Astrocyte (in vitro differentiated cells and primary cell): ENCODE data around the gene ULK2.

Experiments used
- CTCF ChIP-seq: IDR thresholded peaks from 2 replicates; pipeline ENCODE4 v1.5.1; 2011; ENCODE audit warnings: low read depth, mild to moderate bottlenecking, inconsistent platforms, low read length, moderate library complexity; ENCODE audit not compliant: insufficient read depth
- EZH2 ChIP-seq: IDR thresholded peaks from 2 replicates; pipeline ENCODE4 v1.6.1; 2012; ENCODE audit warnings: mild to moderate bottlenecking, low read length, inconsistent platforms; ENCODE audit not compliant: insufficient read depth

- no peak for TF ChIP-seq CTCF
- no peak for TF ChIP-seq EZH2
Measured at GRCh38 chr17:19865021-19865420, 2.7 kb downstream of the ULK2 start.
